NCI-H446 (cell line): Measurements from ENCODE around the gene GHRL.

ENCODE experiments used
- DNase-seq, 2 experiments: peaks; one replicate each; lab custom pipeline; 2025; lab: John Stamatoyannopoulos, UW

GHRL gene

GRCh38 chr3:10292505-10293419, at the start of gene GHRL:
Gene GHRL (minus strand): TSS chr3:10292947. CDS start chr3:10290180, 2,767 bp downstream.
- DNase-seq = no peak

- DNase-seq = no peak
Measured at GRCh38 chr3:10341901-10342398, 49.2 kb upstream of the GHRL start.

- DNase-seq = no peak
Measured at GRCh38 chr3:10340476-10340875, 47.7 kb upstream of the GHRL start.

GRCh38 chr3:10340046-10340445, 47.3 kb upstream of the GHRL start:
- no peak for DNase-seq

GRCh38 chr3:10339376-10339955, 46.7 kb upstream of the GHRL start:
- DNase-seq = no peak

- DNase-seq = no peak
Measured at GRCh38 chr3:10338591-10339353, 46.0 kb upstream of the GHRL start.

GRCh38 chr3:10338164-10338470, 45.4 kb upstream of the GHRL start:
- DNase-seq = no peak

- DNase-seq = no peak
Measured at GRCh38 chr3:10337323-10338163, 44.8 kb upstream of the GHRL start.

GRCh38 chr3:10336761-10337160, 44.0 kb upstream of the GHRL start:
- no peak for DNase-seq

- DNase-seq = no peak
Measured at GRCh38 chr3:10335871-10336622, 43.3 kb upstream of the GHRL start.

- DNase-seq = no peak
Measured at GRCh38 chr3:10335190-10335738, 42.5 kb upstream of the GHRL start.

GRCh38 chr3:10334459-10334858, 41.7 kb upstream of the GHRL start:
- DNase-seq = peak in 1 of 2 experiments; percentile 33

GRCh38 chr3:10334042-10334441, 41.3 kb upstream of the GHRL start:
- no peak for DNase-seq

GRCh38 chr3:10333349-10333650, 40.6 kb upstream of the GHRL start:
- no peak for DNase-seq

GRCh38 chr3:10332481-10333348, 40.0 kb upstream of the GHRL start:
- DNase-seq = no peak

GRCh38 chr3:10331320-10331719, 38.6 kb upstream of the GHRL start:
- DNase-seq = no peak

- DNase-seq = no peak
Measured at GRCh38 chr3:10330319-10330718, 37.6 kb upstream of the GHRL start.

GRCh38 chr3:10329495-10330015, 36.8 kb upstream of the GHRL start:
- DNase-seq = no peak

- no peak for DNase-seq
Measured at GRCh38 chr3:10328460-10329071, 35.8 kb upstream of the GHRL start.
